ENCODE results near the gene ITGB1BP1.

ITGB1BP1 gene, protein sequence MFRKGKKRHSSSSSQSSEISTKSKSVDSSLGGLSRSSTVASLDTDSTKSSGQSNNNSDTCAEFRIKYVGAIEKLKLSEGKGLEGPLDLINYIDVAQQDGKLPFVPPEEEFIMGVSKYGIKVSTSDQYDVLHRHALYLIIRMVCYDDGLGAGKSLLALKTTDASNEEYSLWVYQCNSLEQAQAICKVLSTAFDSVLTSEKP
- long read RNA-seq, full-length matches to known transcripts: 62 of 154 reads
- long read RNA-seq, partial matches to known transcripts: 4 of 154 reads
- long read RNA-seq, other reads (novel, unspliced or antisense): 88 of 154 reads

DNA sequence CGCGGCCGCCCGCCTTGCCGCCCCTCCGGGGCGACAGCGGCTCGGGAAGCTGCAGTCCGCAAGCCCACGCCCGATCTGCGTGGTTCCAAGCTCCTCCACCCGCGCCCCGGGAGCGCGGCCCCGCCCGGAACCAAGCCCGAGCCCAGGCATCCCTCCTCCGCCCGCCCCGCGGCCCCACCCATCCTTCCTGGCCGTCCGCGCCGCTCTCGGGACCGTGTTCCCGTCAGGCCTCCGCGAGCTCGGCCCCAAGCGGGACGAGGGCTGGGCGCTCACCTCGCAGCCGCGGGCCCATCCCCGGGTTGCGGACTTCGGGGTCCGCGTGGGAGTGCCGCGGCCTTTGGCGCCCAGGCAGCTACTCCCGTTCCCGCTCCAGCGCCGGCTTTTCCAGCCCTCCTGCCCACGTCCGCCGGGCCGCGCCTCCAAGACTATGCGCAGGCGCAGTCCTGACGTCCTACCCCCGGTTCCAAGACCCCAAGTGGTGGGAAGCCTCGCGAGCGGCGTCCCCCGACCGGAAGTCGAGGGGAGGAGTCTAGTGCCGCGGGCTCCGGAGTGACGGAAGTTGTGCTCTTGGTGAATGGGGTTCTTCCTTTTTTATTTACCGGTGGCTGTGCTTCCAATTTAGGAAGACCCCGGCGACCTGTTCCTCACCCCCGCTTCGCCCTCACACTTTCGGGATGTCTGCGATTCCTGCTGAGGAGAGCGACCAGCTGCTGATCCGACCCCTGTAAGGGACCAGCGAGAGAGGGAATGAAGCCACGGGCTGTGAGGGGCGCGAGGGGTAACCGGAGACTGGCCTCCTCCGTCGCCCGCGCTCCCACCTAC, at the start of gene ITGB1BP1, which contains the start of gene CPSF3:
TSS of gene ITGB1BP1 (minus strand) at position 429 of the 822 bp plus-strand sequence. CDS start 4,831 bp downstream, outside the sequence.
TSS of gene CPSF3 (plus strand) at position 555 of the 822 bp plus-strand sequence. CDS start at position 675, 120 bp downstream.
- DNase-seq (ENCODE audit: low read depth in 1 of 2, low spot score in 1 of 2): peak; percentile 95 to 98
- H3K27ac ChIP-seq (replicated peaks): peak within 1 kb of the TSS; percentile 95
- H3K27me3 ChIP-seq (ENCODE audit: insufficient read depth, poor library complexity, severe bottlenecking): no peaks in the 10 kb centered on the region
- TF ChIP-seq GABPA (IDR thresholded peaks at IDR 0.05; ENCODE audit: low read depth) (peak; percentile 90), POLR2AphosphoS5 (IDR thresholded peaks at IDR 0.05; ENCODE audit: low read depth) (no peak; the same call in 1 of the 2 replicates), SPI1 (IDR thresholded peaks at IDR 0.05; ENCODE audit: borderline replicate concordance, low read depth) (peak; percentile 45; the same call in 1 of the 2 replicates)
- TF ChIP-seq, protein P1, sequence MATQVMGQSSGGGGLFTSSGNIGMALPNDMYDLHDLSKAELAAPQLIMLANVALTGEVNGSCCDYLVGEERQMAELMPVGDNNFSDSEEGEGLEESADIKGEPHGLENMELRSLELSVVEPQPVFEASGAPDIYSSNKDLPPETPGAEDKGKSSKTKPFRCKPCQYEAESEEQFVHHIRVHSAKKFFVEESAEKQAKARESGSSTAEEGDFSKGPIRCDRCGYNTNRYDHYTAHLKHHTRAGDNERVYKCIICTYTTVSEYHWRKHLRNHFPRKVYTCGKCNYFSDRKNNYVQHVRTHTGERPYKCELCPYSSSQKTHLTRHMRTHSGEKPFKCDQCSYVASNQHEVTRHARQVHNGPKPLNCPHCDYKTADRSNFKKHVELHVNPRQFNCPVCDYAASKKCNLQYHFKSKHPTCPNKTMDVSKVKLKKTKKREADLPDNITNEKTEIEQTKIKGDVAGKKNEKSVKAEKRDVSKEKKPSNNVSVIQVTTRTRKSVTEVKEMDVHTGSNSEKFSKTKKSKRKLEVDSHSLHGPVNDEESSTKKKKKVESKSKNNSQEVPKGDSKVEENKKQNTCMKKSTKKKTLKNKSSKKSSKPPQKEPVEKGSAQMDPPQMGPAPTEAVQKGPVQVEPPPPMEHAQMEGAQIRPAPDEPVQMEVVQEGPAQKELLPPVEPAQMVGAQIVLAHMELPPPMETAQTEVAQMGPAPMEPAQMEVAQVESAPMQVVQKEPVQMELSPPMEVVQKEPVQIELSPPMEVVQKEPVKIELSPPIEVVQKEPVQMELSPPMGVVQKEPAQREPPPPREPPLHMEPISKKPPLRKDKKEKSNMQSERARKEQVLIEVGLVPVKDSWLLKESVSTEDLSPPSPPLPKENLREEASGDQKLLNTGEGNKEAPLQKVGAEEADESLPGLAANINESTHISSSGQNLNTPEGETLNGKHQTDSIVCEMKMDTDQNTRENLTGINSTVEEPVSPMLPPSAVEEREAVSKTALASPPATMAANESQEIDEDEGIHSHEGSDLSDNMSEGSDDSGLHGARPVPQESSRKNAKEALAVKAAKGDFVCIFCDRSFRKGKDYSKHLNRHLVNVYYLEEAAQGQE (IDR thresholded peaks at IDR 0.05; ENCODE audit: insufficient replicate concordance, low read depth): no peak
- TF ChIP-seq, protein P2, sequence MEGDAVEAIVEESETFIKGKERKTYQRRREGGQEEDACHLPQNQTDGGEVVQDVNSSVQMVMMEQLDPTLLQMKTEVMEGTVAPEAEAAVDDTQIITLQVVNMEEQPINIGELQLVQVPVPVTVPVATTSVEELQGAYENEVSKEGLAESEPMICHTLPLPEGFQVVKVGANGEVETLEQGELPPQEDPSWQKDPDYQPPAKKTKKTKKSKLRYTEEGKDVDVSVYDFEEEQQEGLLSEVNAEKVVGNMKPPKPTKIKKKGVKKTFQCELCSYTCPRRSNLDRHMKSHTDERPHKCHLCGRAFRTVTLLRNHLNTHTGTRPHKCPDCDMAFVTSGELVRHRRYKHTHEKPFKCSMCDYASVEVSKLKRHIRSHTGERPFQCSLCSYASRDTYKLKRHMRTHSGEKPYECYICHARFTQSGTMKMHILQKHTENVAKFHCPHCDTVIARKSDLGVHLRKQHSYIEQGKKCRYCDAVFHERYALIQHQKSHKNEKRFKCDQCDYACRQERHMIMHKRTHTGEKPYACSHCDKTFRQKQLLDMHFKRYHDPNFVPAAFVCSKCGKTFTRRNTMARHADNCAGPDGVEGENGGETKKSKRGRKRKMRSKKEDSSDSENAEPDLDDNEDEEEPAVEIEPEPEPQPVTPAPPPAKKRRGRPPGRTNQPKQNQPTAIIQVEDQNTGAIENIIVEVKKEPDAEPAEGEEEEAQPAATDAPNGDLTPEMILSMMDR (IDR thresholded peaks at IDR 0.05; ENCODE audit: insufficient read depth, low read length): no peak
- peak within 1 kb of the TSS; percentile 87 for H3K4me3 ChIP-seq (replicated peaks; ENCODE audit: insufficient read depth, low read length)

DNA sequence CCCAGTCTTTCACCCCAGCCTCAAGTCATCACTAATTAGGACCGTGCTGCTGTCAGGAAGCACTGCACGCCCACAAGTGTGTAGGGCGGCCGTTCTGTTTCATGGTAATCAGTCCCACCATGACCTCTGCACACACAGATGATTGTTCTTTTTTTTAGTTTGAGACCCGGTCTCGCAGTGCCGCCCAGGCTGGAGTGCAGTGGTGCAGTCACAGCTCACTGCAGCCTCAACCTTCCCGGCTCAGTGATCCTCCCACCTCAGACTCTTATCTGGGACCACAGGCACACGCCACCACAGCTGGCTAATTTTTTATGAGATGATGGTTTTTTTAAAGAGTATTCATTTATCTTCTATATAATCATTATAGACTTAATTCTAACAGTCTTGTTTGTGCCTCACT, 49.2 kb upstream of the ITGB1BP1 start:
- Histone ChIP-seq H3K27me3 (ENCODE audit: insufficient read depth, poor library complexity, severe bottlenecking) (no peaks in the 10 kb centered on the region), H3K4me3 (replicated peaks; ENCODE audit: insufficient read depth, low read length) (no peak overlapping the region), H3K27ac (replicated peaks) (no peak overlapping the region)
- TF ChIP-seq, protein P1 (IDR thresholded peaks at IDR 0.05; ENCODE audit: insufficient replicate concordance, low read depth): no peak
- no peak for TF ChIP-seq POLR2AphosphoS5 (IDR thresholded peaks at IDR 0.05; ENCODE audit: low read depth)
- TF ChIP-seq, protein P2 (IDR thresholded peaks at IDR 0.05; ENCODE audit: insufficient read depth, low read length): no peak
- TF ChIP-seq SPI1 (IDR thresholded peaks at IDR 0.05; ENCODE audit: borderline replicate concordance, low read depth): no peak
- no peak for TF ChIP-seq GABPA (IDR thresholded peaks at IDR 0.05; ENCODE audit: low read depth)
- no peak for DNase-seq (ENCODE audit: low read depth in 1 of 2, low spot score in 1 of 2)

DNA sequence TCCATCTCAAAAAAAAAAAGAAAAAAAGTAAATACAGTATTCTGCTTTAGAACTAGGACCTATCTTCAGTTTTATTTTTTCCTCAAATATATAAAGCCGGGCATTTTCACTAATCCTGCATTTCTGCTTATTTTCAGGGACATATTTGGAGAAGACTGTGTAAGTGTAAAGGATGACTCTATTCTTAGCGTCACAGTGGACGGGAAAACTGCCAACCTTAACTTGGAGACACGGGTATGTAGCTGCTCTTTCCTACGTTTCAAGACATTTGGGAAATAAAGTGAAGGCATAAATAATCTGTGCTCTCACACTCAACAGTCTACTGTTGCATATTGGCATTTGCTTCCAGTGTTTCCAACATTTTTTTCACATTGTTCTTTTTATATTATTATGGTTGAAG, 47.9 kb upstream of the ITGB1BP1 start:
- no peak overlapping the region for H3K4me3 ChIP-seq (replicated peaks; ENCODE audit: insufficient read depth, low read length)
- TF ChIP-seq, protein P1 (IDR thresholded peaks at IDR 0.05; ENCODE audit: insufficient replicate concordance, low read depth): no peak
- TF ChIP-seq POLR2AphosphoS5 (IDR thresholded peaks at IDR 0.05; ENCODE audit: low read depth) (no peak), SPI1 (IDR thresholded peaks at IDR 0.05; ENCODE audit: borderline replicate concordance, low read depth) (no peak), GABPA (IDR thresholded peaks at IDR 0.05; ENCODE audit: low read depth) (no peak)
- TF ChIP-seq, protein P2 (IDR thresholded peaks at IDR 0.05; ENCODE audit: insufficient read depth, low read length): no peak
- DNase-seq (ENCODE audit: low read depth in 1 of 2, low spot score in 1 of 2): no peak
- H3K27ac ChIP-seq (replicated peaks): no peak overlapping the region
- no peaks in the 10 kb centered on the region for H3K27me3 ChIP-seq (ENCODE audit: insufficient read depth, poor library complexity, severe bottlenecking)

All from HL-60 (cell line).